HCT116 (cell line): Measurements from ENCODE around the gene LYAR. TPM values are rescaled to one million over a fixed set of nuclear protein-coding genes. Genes with fewer than 3 reads are reported as not detected.

ENCODE experiments used
- ATAC-seq: fragments of 200-7000 bp; cut with Tn5 transposase; 2 replicates; pipeline ENCODE4 v1.9.1; 2020; ENCODE audit warnings: mild to moderate bottlenecking, moderate library complexity
- BruUV-seq: library from RNA; stranded (reverse); fragments of 400-500 nt; replicated peaks from 2 replicates; lab custom pipeline; 2021; lab: Mats Ljungman, UMichigan
- CTCF ChIA-PET: fragments of 300-600 bp; sonication (Branson Sonifier 250); formaldehyde crosslinking; loops from one replicate; lab custom pipeline; 2021; ENCODE audit warnings: antibody characterized with exemption; lab: Charles Lee
- POLR2A ChIA-PET: fragments of 300-600, 350-600 bp; sonication (Branson Sonifier 250); formaldehyde crosslinking; loops from one replicate; lab custom pipeline; 2021; ENCODE audit warnings: antibody characterized with exemption; lab: Charles Lee
- RAD21 ChIA-PET, 2 experiments: fragments of 300-600 bp; sonication (Branson Sonifier 250); formaldehyde crosslinking; loops; one replicate each; lab custom pipeline; 2023; ENCODE audit warnings: low total read pairs in 2 of 2; ENCODE audit not compliant: uncharacterized antibody in 2 of 2, unreplicated experiment in 2 of 2, low non-redundant PET in 1 of 2; lab: Charles Lee
- DNase-seq: peaks from one replicate; pipeline ENCODE4 v3.0.0-alpha.2; 2010; ENCODE audit warnings: low read depth, low spot score
- H2AFZ ChIP-seq: fragments of 200-600 bp; shearing (Covaris generic), sonication (generic); 2 replicates; pipeline ENCODE4 v1.6.1; 2017; ENCODE audit warnings: low read depth, mixed run types, mixed read lengths, antibody characterized with exemption, low read length; ENCODE audit not compliant: poor library complexity, severe bottlenecking
- H3K27ac ChIP-seq: 2 replicates; pipeline ENCODE4 v1.5.1; 2012; ENCODE audit warnings: low read depth, low read length
- H3K27me3 ChIP-seq: fragments of 200-600 bp; sonication (generic); 2 replicates; pipeline ENCODE4 v1.6.1; 2016; ENCODE audit warnings: mixed run types, low read length, mixed read lengths; ENCODE audit not compliant: insufficient read depth
- H3K36me3 ChIP-seq, 2 experiments: fragments of 200-500 bp in 1 of 2; fragments of 200-600 bp in 1 of 2; sonication (Bioruptor generic) in 1 of 2; sonication (generic) in 1 of 2; 2 replicates each; pipeline versions ENCODE4 v1.5.1 to v1.6.1; 2014 to 2016; ENCODE audit warnings: low read length in 2 of 2, inconsistent platforms in 1 of 2, mixed read lengths in 1 of 2, mixed run types in 1 of 2; ENCODE audit not compliant: insufficient read depth in 2 of 2, control insufficient read depth in 1 of 2
- H3K4me1 ChIP-seq, 2 experiments: fragments of 200-600 bp in 1 of 2; sonication (generic) in 1 of 2; 2 replicates each; pipeline versions ENCODE4 v1.5.1 to v1.6.1; 2012 to 2017; ENCODE audit warnings: low read length in 2 of 2, inconsistent platforms in 1 of 2, mild to moderate bottlenecking in 1 of 2, mixed read lengths in 1 of 2, mixed run types in 1 of 2, moderate library complexity in 1 of 2; ENCODE audit not compliant: insufficient read depth in 2 of 2, control insufficient read depth in 1 of 2
- H3K4me2 ChIP-seq: fragments of 200-600 bp; sonication (generic); 2 replicates; pipeline ENCODE4 v1.6.1; 2017; ENCODE audit warnings: mixed run types, low read length, mixed read lengths
- H3K4me3 ChIP-seq, 2 experiments: fragments of 200-600 bp in 1 of 2; sonication (generic) in 1 of 2; replicated peaks in 1 of 2; 2 replicates each; pipeline ENCODE4 v1.5.1; 2011 to 2016; ENCODE audit warnings: low read length in 2 of 2, control low read depth in 1 of 2, low read depth in 1 of 2, mild to moderate bottlenecking in 1 of 2, mixed read lengths in 1 of 2, mixed run types in 1 of 2
- H3K79me2 ChIP-seq: fragments of 200-600 bp; sonication (generic); 2 replicates; pipeline ENCODE4 v1.6.1; 2017; ENCODE audit warnings: mild to moderate bottlenecking, mixed run types, low read length, moderate library complexity, mixed read lengths; ENCODE audit not compliant: insufficient read depth
- H3K9ac ChIP-seq: fragments of 200-600 bp; sonication (generic); 2 replicates; pipeline ENCODE4 v1.6.1; 2016; ENCODE audit warnings: low read length, mixed read lengths
- H3K9me2 ChIP-seq: fragments of 200-600 bp; sonication (generic), shearing (Covaris generic); 2 replicates; pipeline ENCODE4 v1.6.1; 2017; ENCODE audit warnings: mixed run types, mild to moderate bottlenecking, moderate library complexity; ENCODE audit not compliant: insufficient read depth
- H3K9me3 ChIP-seq, 2 experiments: fragments of 200-500 bp in 1 of 2; fragments of 200-600 bp in 1 of 2; sonication (Bioruptor generic) in 1 of 2; sonication (generic) in 1 of 2; 2 replicates each; pipeline ENCODE4 v1.6.1; 2014 to 2017; ENCODE audit warnings: low read length in 2 of 2, mixed read lengths in 2 of 2, inconsistent platforms in 1 of 2, low read depth in 1 of 2, mild to moderate bottlenecking in 1 of 2, mixed run types in 1 of 2, moderate library complexity in 1 of 2; ENCODE audit not compliant: control insufficient read depth in 1 of 2, insufficient read depth in 1 of 2
- H4K20me1 ChIP-seq: fragments of 200-600 bp; sonication (generic), shearing (Covaris generic); 2 replicates; pipeline ENCODE4 v1.6.1; 2017; ENCODE audit warnings: mixed run types, mild to moderate bottlenecking, moderate library complexity; ENCODE audit not compliant: insufficient read depth
- CBX3 ChIP-seq: IDR thresholded peaks from 2 replicates; pipeline ENCODE4 v1.6.1; 2012; ENCODE audit warnings: low read depth
- EGR1 ChIP-seq: IDR thresholded peaks from 2 replicates; pipeline ENCODE4 v1.6.1; 2012; ENCODE audit warnings: low read depth
- ELF1 ChIP-seq: IDR thresholded peaks from 2 replicates; pipeline ENCODE4 v1.6.1; 2012; ENCODE audit warnings: low read depth, borderline replicate concordance
- EZH2 ChIP-seq: fragments of 200-600 bp; sonication (generic); IDR thresholded peaks from 2 replicates; pipeline ENCODE4 v1.6.1; 2017; ENCODE audit warnings: antibody characterized with exemption, mixed run types
- FOSL1 ChIP-seq: IDR thresholded peaks from 2 replicates; pipeline ENCODE4 v1.6.1; 2012; ENCODE audit warnings: low read depth
- JUND ChIP-seq: IDR thresholded peaks from 2 replicates; pipeline ENCODE4 v1.6.1; 2012
- POLR2A ChIP-seq: IDR thresholded peaks from 2 replicates; pipeline ENCODE4 v1.7.0; 2011; ENCODE audit warnings: borderline replicate concordance; ENCODE audit not compliant: insufficient read depth, insufficient read length; ENCODE audit errors: extremely low read depth
- POLR2AphosphoS5 ChIP-seq: IDR thresholded peaks from 2 replicates; pipeline ENCODE4 v1.6.1; 2011; ENCODE audit warnings: mild to moderate bottlenecking, low read depth, low read length, moderate library complexity
- SP1 ChIP-seq: IDR thresholded peaks from 2 replicates; pipeline ENCODE4 v1.6.1; 2012; ENCODE audit warnings: low read depth
- SRF ChIP-seq: IDR thresholded peaks from 2 replicates; pipeline ENCODE4 v1.6.1; 2012; ENCODE audit warnings: low read depth
- YY1 ChIP-seq: IDR thresholded peaks from 2 replicates; pipeline ENCODE4 v1.6.1; 2011; ENCODE audit warnings: low read length, low read depth, moderate library complexity, mild to moderate bottlenecking; ENCODE audit not compliant: insufficient replicate concordance; ENCODE audit errors: extremely low read depth
- ZFX ChIP-seq: fragments of 450-650 bp; IDR thresholded peaks from 2 replicates; pipeline ENCODE4 v1.6.1; 2017
- ZNF274 ChIP-seq: fragments of 200-500 bp; sonication (Bioruptor generic); IDR thresholded peaks from 2 replicates; pipeline ENCODE4 v1.6.1; 2014; ENCODE audit warnings: mild to moderate bottlenecking, low read depth, low read length, inconsistent platforms
- intact Hi-C: fragments of 100-400 bp; cut with micrococcal nuclease; formaldehyde crosslinking; loops from 2 replicates; pipeline ENCODE4 v1.10.0; 2022
- total RNA-seq: library from RNA; stranded (reverse); gene quantifications from one replicate; pipeline ENCODE4 v1.2.1, GENCODE V29; 2021; ENCODE audit not compliant: unreplicated experiment
- TF ChIP-seq, protein P1 (sequence below): IDR thresholded peaks from 2 replicates; pipeline ENCODE4 v1.6.1; 2011; ENCODE audit warnings: mild to moderate bottlenecking, low read length, moderate library complexity; ENCODE audit not compliant: insufficient replicate concordance; ENCODE audit errors: extremely low read depth
- TF ChIP-seq, protein P2 (sequence below): IDR thresholded peaks from 2 replicates; pipeline ENCODE4 v1.6.1; 2012
- TF ChIP-seq, protein P3 (sequence below): IDR thresholded peaks from 2 replicates; pipeline ENCODE4 v1.6.1; 2012
- TF ChIP-seq, protein P4 (sequence below): IDR thresholded peaks from 2 replicates; pipeline ENCODE4 v1.6.1; 2012; ENCODE audit warnings: low read depth

LYAR gene
- total RNA-seq, 1 experiment from 2014 or later: 53.0 TPM

DNA sequence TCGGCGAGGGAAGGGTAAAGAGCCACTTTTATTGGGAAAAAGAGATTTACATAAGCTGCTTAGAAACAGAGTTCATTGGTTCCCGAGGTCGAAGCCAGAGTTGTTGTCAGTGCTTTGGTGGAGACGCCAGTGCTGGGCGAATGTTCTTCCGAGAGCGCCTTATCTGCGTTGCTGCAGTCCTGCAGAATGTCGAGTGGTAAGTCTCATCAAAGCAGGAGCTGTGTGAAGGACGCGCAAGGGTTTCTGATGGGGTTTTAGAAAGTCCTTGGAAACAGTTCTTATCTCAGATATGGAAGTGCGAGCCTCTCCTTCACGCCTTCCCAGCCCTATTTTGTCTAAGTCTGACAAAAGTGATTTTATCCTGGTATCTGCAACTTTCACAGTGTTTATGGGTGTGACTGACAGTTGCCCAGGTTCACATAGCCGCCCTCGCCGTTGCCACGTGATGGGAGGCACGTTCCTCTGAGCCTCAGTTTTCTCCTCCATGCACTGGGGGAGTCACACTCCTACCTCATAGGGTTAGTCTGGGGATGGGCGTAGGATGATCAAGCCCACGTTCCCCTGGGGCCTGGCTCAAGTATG lies 49.6 kb upstream of the LYAR start:
- Histone ChIP-seq H3K9me2 (no peaks in the 10 kb centered on the region), H3K79me2 (no peaks in the 10 kb centered on the region), H3K36me3 (no peaks in the 10 kb centered on the region), H3K27ac (no peak overlapping the region), H3K4me1 (peaks cover 0 to 6% of the 10 kb centered on the region in 2 experiments; a peak in 1 of 4 replicates), H3K27me3 (no peaks in the 10 kb centered on the region), H3K9ac (no peak overlapping the region), H4K20me1 (no peaks in the 10 kb centered on the region), H2AFZ (no peak overlapping the region), H3K4me3 (no peak overlapping the region), H3K4me2 (no peak overlapping the region), H3K9me3 (no peaks in the 10 kb centered on the region)
- CTCF ChIA-PET: no interaction called here
- TF ChIP-seq POLR2AphosphoS5 (no peak), ZFX (no peak), SP1 (no peak), EZH2 (no peak), YY1 (no peak), FOSL1 (no peak), JUND (no peak), CBX3 (no peak), ZNF274 (no peak), EGR1 (no peak), SRF (no peak), POLR2A (no peak), ELF1 (no peak)
- TF ChIP-seq, protein P1, sequence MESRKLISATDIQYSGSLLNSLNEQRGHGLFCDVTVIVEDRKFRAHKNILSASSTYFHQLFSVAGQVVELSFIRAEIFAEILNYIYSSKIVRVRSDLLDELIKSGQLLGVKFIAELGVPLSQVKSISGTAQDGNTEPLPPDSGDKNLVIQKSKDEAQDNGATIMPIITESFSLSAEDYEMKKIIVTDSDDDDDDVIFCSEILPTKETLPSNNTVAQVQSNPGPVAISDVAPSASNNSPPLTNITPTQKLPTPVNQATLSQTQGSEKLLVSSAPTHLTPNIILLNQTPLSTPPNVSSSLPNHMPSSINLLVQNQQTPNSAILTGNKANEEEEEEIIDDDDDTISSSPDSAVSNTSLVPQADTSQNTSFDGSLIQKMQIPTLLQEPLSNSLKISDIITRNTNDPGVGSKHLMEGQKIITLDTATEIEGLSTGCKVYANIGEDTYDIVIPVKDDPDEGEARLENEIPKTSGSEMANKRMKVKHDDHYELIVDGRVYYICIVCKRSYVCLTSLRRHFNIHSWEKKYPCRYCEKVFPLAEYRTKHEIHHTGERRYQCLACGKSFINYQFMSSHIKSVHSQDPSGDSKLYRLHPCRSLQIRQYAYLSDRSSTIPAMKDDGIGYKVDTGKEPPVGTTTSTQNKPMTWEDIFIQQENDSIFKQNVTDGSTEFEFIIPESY: no peak
- TF ChIP-seq, protein P2, sequence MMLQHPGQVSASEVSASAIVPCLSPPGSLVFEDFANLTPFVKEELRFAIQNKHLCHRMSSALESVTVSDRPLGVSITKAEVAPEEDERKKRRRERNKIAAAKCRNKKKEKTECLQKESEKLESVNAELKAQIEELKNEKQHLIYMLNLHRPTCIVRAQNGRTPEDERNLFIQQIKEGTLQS: no peak
- TF ChIP-seq, protein P3, sequence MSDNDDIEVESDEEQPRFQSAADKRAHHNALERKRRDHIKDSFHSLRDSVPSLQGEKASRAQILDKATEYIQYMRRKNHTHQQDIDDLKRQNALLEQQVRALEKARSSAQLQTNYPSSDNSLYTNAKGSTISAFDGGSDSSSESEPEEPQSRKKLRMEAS: no peak
- TF ChIP-seq, protein P4, sequence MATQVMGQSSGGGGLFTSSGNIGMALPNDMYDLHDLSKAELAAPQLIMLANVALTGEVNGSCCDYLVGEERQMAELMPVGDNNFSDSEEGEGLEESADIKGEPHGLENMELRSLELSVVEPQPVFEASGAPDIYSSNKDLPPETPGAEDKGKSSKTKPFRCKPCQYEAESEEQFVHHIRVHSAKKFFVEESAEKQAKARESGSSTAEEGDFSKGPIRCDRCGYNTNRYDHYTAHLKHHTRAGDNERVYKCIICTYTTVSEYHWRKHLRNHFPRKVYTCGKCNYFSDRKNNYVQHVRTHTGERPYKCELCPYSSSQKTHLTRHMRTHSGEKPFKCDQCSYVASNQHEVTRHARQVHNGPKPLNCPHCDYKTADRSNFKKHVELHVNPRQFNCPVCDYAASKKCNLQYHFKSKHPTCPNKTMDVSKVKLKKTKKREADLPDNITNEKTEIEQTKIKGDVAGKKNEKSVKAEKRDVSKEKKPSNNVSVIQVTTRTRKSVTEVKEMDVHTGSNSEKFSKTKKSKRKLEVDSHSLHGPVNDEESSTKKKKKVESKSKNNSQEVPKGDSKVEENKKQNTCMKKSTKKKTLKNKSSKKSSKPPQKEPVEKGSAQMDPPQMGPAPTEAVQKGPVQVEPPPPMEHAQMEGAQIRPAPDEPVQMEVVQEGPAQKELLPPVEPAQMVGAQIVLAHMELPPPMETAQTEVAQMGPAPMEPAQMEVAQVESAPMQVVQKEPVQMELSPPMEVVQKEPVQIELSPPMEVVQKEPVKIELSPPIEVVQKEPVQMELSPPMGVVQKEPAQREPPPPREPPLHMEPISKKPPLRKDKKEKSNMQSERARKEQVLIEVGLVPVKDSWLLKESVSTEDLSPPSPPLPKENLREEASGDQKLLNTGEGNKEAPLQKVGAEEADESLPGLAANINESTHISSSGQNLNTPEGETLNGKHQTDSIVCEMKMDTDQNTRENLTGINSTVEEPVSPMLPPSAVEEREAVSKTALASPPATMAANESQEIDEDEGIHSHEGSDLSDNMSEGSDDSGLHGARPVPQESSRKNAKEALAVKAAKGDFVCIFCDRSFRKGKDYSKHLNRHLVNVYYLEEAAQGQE: no peak
- RAD21 ChIA-PET: no interaction called here
- intact Hi-C loops: no loop called here
- no peak for DNase-seq
- no peak for ATAC-seq
- POLR2A ChIA-PET: no interaction called here
- no TSS peak for BruUV-seq
